ENCODE data around the gene MAP3K12. TPM values are rescaled to one million over a fixed set of nuclear protein-coding genes. Genes with fewer than 3 reads are reported as not detected.
"Not testable (repeated sequence)": the region's sequence is repeated elsewhere in the genome, so short reads cannot be mapped to it uniquely, and the experiment has no call there.

The MAP3K12 gene
- total RNA-seq (2012; rRNA removed) (20.6 and 29.0 TPM in 2 replicates), polyA plus RNA-seq (2012; rRNA removed) (48.6 and 52.5 TPM in 2 replicates), Bru-seq, nascent RNA (percentile 74 among the genes with signal in this experiment), BruChase-seq, experiment 1, labeled RNA remaining after a 6-hour chase (percentile 88 among the genes with signal in this experiment), BruChase-seq, experiment 2, labeled RNA remaining after a 2-hour chase (percentile 85 among the genes with signal in this experiment)
- 18.8 and 22.6 TPM in 2 replicates for polyA plus RNA-seq (2012; cell fraction: cytosol; rRNA removed)
- 284 and 449 TPM in 2 replicates for polyA plus RNA-seq (2012; cell fraction: nucleus; rRNA removed; ENCODE audit: low replicate concordance)
- long read RNA-seq, transcript MAP3K12-205 (14 exons, 2,807 nt), result major isoform, 5 of 29 reads
- long read RNA-seq, partial matches to known transcripts, result 12 of 29 reads
- long read RNA-seq, other reads (novel, unspliced or antisense), result 12 of 29 reads

DNA sequence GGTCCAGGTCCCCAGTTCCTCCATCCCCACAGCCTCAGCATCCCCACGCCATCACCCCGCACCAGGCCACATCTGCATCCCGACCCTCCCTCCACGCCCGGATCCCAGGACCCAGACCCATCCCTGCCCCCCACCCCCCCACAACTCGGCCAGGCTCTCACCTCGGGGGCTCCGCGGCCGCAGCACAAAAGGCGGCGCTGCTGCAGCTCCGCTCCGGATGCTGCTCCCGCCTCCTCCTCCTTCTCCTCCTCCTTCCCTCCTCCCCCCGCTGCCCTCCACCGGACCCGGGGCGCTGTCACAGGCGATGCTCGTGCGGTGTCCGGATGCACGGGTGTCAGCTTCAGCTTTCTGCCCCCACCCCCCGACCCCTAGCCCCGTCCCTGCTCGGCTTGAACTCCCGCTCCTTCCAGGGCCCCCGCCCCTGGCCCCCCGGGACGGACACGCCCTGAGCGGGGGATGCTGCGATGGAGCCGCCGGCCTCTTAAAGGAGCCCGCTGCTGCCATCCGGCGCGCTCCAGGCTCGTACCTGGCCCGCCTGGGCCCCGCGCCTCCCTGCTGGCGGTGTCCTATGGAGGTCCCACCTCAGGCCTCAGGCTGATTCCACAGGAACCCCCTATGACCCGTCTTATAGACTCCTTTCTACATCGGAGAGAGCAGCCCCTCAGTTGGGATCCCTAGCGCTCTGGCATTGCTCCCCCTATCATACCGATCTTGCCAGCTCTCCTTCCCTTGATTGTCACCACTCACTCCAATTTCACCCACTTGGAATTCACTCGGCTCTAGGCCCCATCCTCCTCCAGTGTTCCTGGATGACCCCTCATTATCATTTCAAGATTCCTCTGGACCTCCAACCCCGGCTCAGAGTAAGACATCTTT, at the start of gene MAP3K12:
TSS of gene MAP3K12 (minus strand) at position 193 of the 876 bp plus-strand sequence. CDS start 12,067 bp downstream, outside the sequence.
- peak within 1 kb of the TSS; percentile 99 for H2AK9ac ChIP-seq (replicated peaks; ENCODE audit: low read depth, low read length, poor library complexity)
- H4K5ac ChIP-seq (ENCODE audit: low read depth, low read length), result peak within 1 kb of the TSS; percentile 95
- peaks cover 28 to 78% of the 10 kb centered on the region in 2 experiments; a peak in 3 of 4 replicates for H3K79me1 ChIP-seq (ENCODE audit: low read depth in 1 of 2, low read length in 2 of 2)
- peak within 1 kb of the TSS; percentile 93 for H3K4me2 ChIP-seq (ENCODE audit: low read depth, low read length)
- peak within 1 kb of the TSS; percentile 88 for H2BK5ac ChIP-seq (ENCODE audit: low read depth, low read length, poor library complexity, severe bottlenecking)
- DNase-seq (peak; percentile 47), ATAC-seq (ENCODE audit: low read depth) (peak; percentile 24)
- peak within 1 kb of the TSS; percentile 89 for H2AFZ ChIP-seq (replicated peaks; ENCODE audit: low read length, poor library complexity)
- peak within 1 kb of the TSS; percentile 93 for H3K18ac ChIP-seq (ENCODE audit: low read depth, low read length)
- dilution Hi-C loops (cut with HindIII; ENCODE audit: low sequenced_read_pairs, unreplicated experiment) (no loop called here), in situ Hi-C loops (cut with MboI; ENCODE audit: low sequenced_read_pairs) (loop anchor here (10.0 kb wide), 1 partner anchor 175 kb away; the partner anchor contains the start of gene AAAS), intact Hi-C loops (cut with micrococcal nuclease) (loop anchor here (2.0 to 5.0 kb wide), 2 partner anchors 47 to 179 kb away; partner anchors contain the start of genes AAAS and PCBP2)
- H4K8ac ChIP-seq (ENCODE audit: low read depth in 2 of 2, low read length in 2 of 2), result peak within 1 kb of the TSS; percentile 84 to 98
- ChIA-PET POLR2A (ENCODE audit: unreplicated experiment) (interaction anchor here (0.6 to 0.9 kb wide), 3 partner anchors 16 to 58 kb away, joined by 3 to 6 read pairs (median 5); no protein-coding TSS in a partner anchor), CTCF (no interaction called here)
- H3K4me1 ChIP-seq (ENCODE audit: control insufficient read depth, insufficient read depth, low read length), result peaks cover 18% of the 10 kb centered on the region
- WGBS, 2 experiments (ENCODE audit: extremely low coverage in 2 of 2, insufficient read length in 1 of 2), result 2% methylated on average over 18 of the region's 51 CpGs; no CpG with 5 or more reads in 1 of the 2 experiments
- H2BK15ac ChIP-seq (ENCODE audit: low read depth, low read length), result peak within 1 kb of the TSS; percentile 70; the same call in 2 of the 3 replicates
- peak within 1 kb of the TSS; percentile 89 for H3K23ac ChIP-seq (ENCODE audit: low read depth, low read length)
- peaks cover 37% of the 10 kb centered on the region for H3K9me1 ChIP-seq (ENCODE audit: insufficient read depth, low read length)
- peak within 1 kb of the TSS; percentile 79 for H2BK120ac ChIP-seq (ENCODE audit: low read depth, low read length)
- peak within 1 kb of the TSS; percentile 52; the same call in 1 of the 2 replicates for H2BK20ac ChIP-seq (ENCODE audit: low read depth, low read length)
- H3K9me3 ChIP-seq (ENCODE audit: control insufficient read depth, insufficient read depth, low read length), result no peaks in the 10 kb centered on the region
- H4K91ac ChIP-seq (ENCODE audit: insufficient read depth, low read depth, low read length), result peak within 1 kb of the TSS; percentile 90
- H3K27me3 ChIP-seq (ENCODE audit: control insufficient read depth, insufficient read depth, low read length), result no peaks in the 10 kb centered on the region
- H3K36me3 ChIP-seq (ENCODE audit: control insufficient read depth, insufficient read depth, low read length), result peaks cover 8% of the 10 kb centered on the region; the same call in 1 of the 2 replicates
- H3K56ac ChIP-seq (ENCODE audit: extremely low read depth, insufficient read depth, low read length), result peak within 1 kb of the TSS; percentile 83
- H4K20me1 ChIP-seq (ENCODE audit: insufficient read depth, low read length), result peaks cover 3% of the 10 kb centered on the region
- BruUV-seq (replicated peaks), result no TSS peak
- H2AK5ac ChIP-seq (ENCODE audit: low read depth, low read length), result peak within 1 kb of the TSS; percentile 95
- H3K14ac ChIP-seq (replicated peaks; ENCODE audit: low read depth, low read length), result peak within 1 kb of the TSS; percentile 92
- H3K4ac ChIP-seq (ENCODE audit: low read depth, low read length), result peak within 1 kb of the TSS; percentile 95
- peak within 1 kb of the TSS; percentile 95 for H3K9ac ChIP-seq (ENCODE audit: low read depth, low read length)
- H3K4me3 ChIP-seq (ENCODE audit: insufficient read depth, low read depth, low read length), result peak within 1 kb of the TSS; percentile 64
- TF ChIP-seq RCOR1 (IDR thresholded peaks at IDR 0.05; ENCODE audit: insufficient replicate concordance, low read length) (no peak), BHLHE40 (IDR thresholded peaks at IDR 0.05; ENCODE audit: low read depth, low read length) (peak; percentile 19; the same call in 1 of the 2 replicates), MAZ (IDR thresholded peaks at IDR 0.05; ENCODE audit: borderline replicate concordance, low read depth, low read length) (peak; percentile 87)
- peak within 1 kb of the TSS; percentile 92 for H3K27ac ChIP-seq (ENCODE audit: insufficient read depth, low read length)

- BruUV-seq (replicated peaks), result not testable (repeated sequence)
These were observed 49.1 kb upstream of the MAP3K12 start for GRCh38 chr12:53548354-53548753.

More at GRCh38 chr12:53548354-53548753, 49.1 kb upstream of the MAP3K12 start:
- H3K79me1 ChIP-seq (ENCODE audit: low read depth in 1 of 2, low read length in 2 of 2); H3K4me3 ChIP-seq (ENCODE audit: insufficient read depth, low read depth, low read length); H3K9ac ChIP-seq (ENCODE audit: low read depth, low read length); H2AK9ac ChIP-seq (replicated peaks; ENCODE audit: low read depth, low read length, poor library complexity); H2BK120ac ChIP-seq (ENCODE audit: low read depth, low read length); H3K9me3 ChIP-seq (ENCODE audit: control insufficient read depth, insufficient read depth, low read length); dilution Hi-C loops (cut with HindIII; ENCODE audit: low sequenced_read_pairs, unreplicated experiment); H2AK5ac ChIP-seq (ENCODE audit: low read depth, low read length); H3K18ac ChIP-seq (ENCODE audit: low read depth, low read length); H2BK15ac ChIP-seq (ENCODE audit: low read depth, low read length); H3K4me1 ChIP-seq (ENCODE audit: control insufficient read depth, insufficient read depth, low read length); H4K8ac ChIP-seq (ENCODE audit: low read depth in 2 of 2, low read length in 2 of 2); H3K27me3 ChIP-seq (ENCODE audit: control insufficient read depth, insufficient read depth, low read length); H4K20me1 ChIP-seq (ENCODE audit: insufficient read depth, low read length); H2BK20ac ChIP-seq (ENCODE audit: low read depth, low read length); H4K5ac ChIP-seq (ENCODE audit: low read depth, low read length); ATAC-seq (ENCODE audit: low read depth); intact Hi-C loops (cut with micrococcal nuclease); POLR2A ChIA-PET (ENCODE audit: unreplicated experiment); H3K4ac ChIP-seq (ENCODE audit: low read depth, low read length); H3K56ac ChIP-seq (ENCODE audit: extremely low read depth, insufficient read depth, low read length); H2AFZ ChIP-seq (replicated peaks; ENCODE audit: low read length, poor library complexity); CTCF ChIA-PET; H3K27ac ChIP-seq (ENCODE audit: insufficient read depth, low read length); H3K9me1 ChIP-seq (ENCODE audit: insufficient read depth, low read length); DNase-seq; H3K4me2 ChIP-seq (ENCODE audit: low read depth, low read length); H3K23ac ChIP-seq (ENCODE audit: low read depth, low read length); H3K14ac ChIP-seq (replicated peaks; ENCODE audit: low read depth, low read length); H4K91ac ChIP-seq (ENCODE audit: insufficient read depth, low read depth, low read length); H2BK5ac ChIP-seq (ENCODE audit: low read depth, low read length, poor library complexity, severe bottlenecking): not testable (repeated sequence)
- in situ Hi-C loops (cut with MboI; ENCODE audit: low sequenced_read_pairs), result loop anchor here (10.0 kb wide), 1 partner anchor 196 kb away; no protein-coding TSS in a partner anchor
- WGBS, 2 experiments (ENCODE audit: extremely low coverage in 2 of 2, insufficient read length in 1 of 2), result 100% methylated on average over 1 of the region's 6 CpGs; no CpG with 5 or more reads in 1 of the 2 experiments
- peaks cover 22% of the 10 kb centered on the region for H3K36me3 ChIP-seq (ENCODE audit: control insufficient read depth, insufficient read depth, low read length)

Measured in IMR-90 (cell line).